Thoracic aorta (tissue), 2 donors: ENCODE results near the gene KCNIP4. TPM values are rescaled to one million over a fixed set of nuclear protein-coding genes. Genes with fewer than 3 reads are reported as not detected.

ENCODE experiments used
- ATAC-seq: fragments of 150-250 bp; one replicate; pipeline ENCODE4 v1.8.0; 2017; ENCODE audit warnings: low read depth; ENCODE audit not compliant: insufficient number of reproducible peaks, low FRiP score
- DNase-seq: peaks from one replicate; pipeline ENCODE4 v3.0.0-alpha.2; 2020; ENCODE audit warnings: low spot score
- H3K27ac ChIP-seq, 2 donors: fragments of 200-600 bp; sonication (generic); 1 replicate in 1 of 2; 2 replicates in 1 of 2; pipeline ENCODE4 v1.5.1; 2016; ENCODE audit warnings: mild to moderate bottlenecking in 2 of 2, moderate library complexity in 2 of 2
- H3K27me3 ChIP-seq: fragments of 200-600 bp; sonication (generic); replicated peaks from 2 replicates; pipeline ENCODE4 v1.6.0; 2016; ENCODE audit warnings: mild to moderate bottlenecking; ENCODE audit not compliant: insufficient read depth
- H3K36me3 ChIP-seq: fragments of 200-600 bp; sonication (generic); one replicate; pipeline ENCODE4 v1.5.1; 2016
- H3K4me1 ChIP-seq, 2 donors: fragments of 200-600 bp; sonication (generic); 1 replicate in 1 of 2; 2 replicates in 1 of 2; pipeline versions ENCODE4 v1.5.1 to v1.6.0; 2016; ENCODE audit warnings: low read depth in 2 of 2, mild to moderate bottlenecking in 1 of 2; ENCODE audit not compliant: control insufficient read depth in 1 of 2
- H3K4me3 ChIP-seq: fragments of 200-600 bp; sonication (generic); 2 replicates; pipeline ENCODE4 v1.5.1; 2016; ENCODE audit warnings: mild to moderate bottlenecking
- H3K9me3 ChIP-seq: fragments of 200-600 bp; sonication (generic); 2 replicates; pipeline ENCODE4 v1.5.1; 2016
- total RNA-seq, 2 donors: library from RNA; depleted of rRNA; stranded (reverse); fragments of >200 nt; gene quantifications; one replicate each; pipeline versions ENCODE4 v1.1.0 to v1.2.3, GENCODE V29; 2016
- TF ChIP-seq, protein P1 (sequence below): fragments of 200-600 bp; sonication (generic); IDR thresholded peaks from one replicate; pipeline ENCODE4 v1.5.1; 2019; ENCODE audit warnings: antibody characterized with exemption

KCNIP4 gene
- total RNA-seq, 2 donors from 2014 or later: not detected

DNA sequence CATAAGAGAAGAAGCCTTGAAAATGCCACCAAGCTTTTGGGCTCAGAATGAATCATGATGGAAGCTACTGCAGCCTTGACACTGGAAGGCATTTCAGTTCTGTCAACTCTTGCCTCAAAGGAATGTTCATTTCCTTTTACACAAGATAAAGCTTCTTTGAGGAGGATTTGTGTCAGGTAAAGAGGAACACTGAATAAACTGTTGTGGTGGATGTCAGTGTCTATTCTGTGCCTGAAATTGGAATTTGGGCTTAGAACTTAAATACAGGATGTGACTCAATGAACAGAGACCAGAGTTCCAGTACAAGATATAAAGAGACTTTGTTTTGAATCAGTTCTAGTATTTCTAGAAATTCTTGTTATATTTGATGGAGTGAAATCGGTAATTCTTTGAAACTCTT, 935.1 kb downstream of the KCNIP4 start:
- ATAC-seq (no peak), DNase-seq (no peak)
- no peaks in the 10 kb centered on the region for H3K36me3 ChIP-seq
- H3K27ac ChIP-seq: no peak overlapping the region
- no peaks in the 10 kb centered on the region for H3K27me3 ChIP-seq
- TF ChIP-seq, protein P1, sequence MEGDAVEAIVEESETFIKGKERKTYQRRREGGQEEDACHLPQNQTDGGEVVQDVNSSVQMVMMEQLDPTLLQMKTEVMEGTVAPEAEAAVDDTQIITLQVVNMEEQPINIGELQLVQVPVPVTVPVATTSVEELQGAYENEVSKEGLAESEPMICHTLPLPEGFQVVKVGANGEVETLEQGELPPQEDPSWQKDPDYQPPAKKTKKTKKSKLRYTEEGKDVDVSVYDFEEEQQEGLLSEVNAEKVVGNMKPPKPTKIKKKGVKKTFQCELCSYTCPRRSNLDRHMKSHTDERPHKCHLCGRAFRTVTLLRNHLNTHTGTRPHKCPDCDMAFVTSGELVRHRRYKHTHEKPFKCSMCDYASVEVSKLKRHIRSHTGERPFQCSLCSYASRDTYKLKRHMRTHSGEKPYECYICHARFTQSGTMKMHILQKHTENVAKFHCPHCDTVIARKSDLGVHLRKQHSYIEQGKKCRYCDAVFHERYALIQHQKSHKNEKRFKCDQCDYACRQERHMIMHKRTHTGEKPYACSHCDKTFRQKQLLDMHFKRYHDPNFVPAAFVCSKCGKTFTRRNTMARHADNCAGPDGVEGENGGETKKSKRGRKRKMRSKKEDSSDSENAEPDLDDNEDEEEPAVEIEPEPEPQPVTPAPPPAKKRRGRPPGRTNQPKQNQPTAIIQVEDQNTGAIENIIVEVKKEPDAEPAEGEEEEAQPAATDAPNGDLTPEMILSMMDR: no peak
- no peaks in the 10 kb centered on the region for H3K9me3 ChIP-seq
- no peak overlapping the region for H3K4me3 ChIP-seq
- no peaks in the 10 kb centered on the region for H3K4me1 ChIP-seq

DNA sequence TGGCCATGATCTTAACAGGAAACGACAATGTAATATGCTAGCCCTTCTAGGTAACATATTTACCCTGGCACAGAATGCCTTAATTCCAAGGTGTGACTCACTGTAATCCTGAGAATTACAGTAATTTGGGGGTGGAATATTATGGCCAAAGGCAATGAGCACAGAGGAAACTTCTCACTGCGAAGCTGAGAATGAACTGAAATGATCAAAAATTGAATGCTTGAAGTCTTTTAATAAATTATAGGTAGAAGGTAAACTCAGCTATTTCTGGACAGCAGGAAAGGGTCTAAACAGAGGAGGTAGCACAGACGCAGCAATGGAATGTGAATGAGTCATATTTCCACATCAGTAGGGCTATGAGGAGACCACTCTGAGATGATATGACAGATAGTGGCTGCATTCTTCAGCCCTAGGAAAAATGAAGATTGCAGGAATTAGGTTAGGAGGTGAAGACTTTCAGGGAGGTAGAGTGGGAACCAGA, 935.7 kb downstream of the KCNIP4 start:
- Histone ChIP-seq H3K27me3 (no peaks in the 10 kb centered on the region), H3K4me3 (no peak overlapping the region), H3K9me3 (no peaks in the 10 kb centered on the region), H3K4me1 (no peaks in the 10 kb centered on the region), H3K27ac (no peak overlapping the region), H3K36me3 (no peaks in the 10 kb centered on the region)
- DNase-seq (no peak), ATAC-seq (no peak)
- TF ChIP-seq, protein P1: no peak

DNA sequence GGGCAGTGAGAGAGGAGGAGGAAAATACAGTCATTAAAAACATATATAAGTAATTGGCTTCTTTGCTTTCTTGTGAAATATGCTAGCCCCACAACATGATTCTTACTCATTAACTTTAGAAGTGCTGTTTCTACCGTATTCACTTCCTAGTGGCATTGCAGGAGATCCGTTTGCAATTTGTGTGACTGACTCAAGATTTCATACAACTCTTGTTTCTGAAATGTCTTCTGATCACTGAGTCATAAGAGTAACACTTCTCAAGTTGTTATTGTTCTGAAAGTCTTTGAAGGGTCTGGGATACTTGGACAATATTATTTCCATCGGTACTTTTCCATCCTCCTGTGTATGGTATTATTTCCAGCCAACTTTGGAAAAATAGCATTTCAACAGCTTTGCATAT, 937.5 kb downstream of the KCNIP4 start:
- Histone ChIP-seq H3K9me3 (no peaks in the 10 kb centered on the region), H3K4me3 (no peak overlapping the region), H3K4me1 (no peaks in the 10 kb centered on the region), H3K27me3 (no peaks in the 10 kb centered on the region), H3K27ac (no peak overlapping the region), H3K36me3 (no peaks in the 10 kb centered on the region)
- DNase-seq (no peak), ATAC-seq (no peak)
- TF ChIP-seq, protein P1: no peak

DNA sequence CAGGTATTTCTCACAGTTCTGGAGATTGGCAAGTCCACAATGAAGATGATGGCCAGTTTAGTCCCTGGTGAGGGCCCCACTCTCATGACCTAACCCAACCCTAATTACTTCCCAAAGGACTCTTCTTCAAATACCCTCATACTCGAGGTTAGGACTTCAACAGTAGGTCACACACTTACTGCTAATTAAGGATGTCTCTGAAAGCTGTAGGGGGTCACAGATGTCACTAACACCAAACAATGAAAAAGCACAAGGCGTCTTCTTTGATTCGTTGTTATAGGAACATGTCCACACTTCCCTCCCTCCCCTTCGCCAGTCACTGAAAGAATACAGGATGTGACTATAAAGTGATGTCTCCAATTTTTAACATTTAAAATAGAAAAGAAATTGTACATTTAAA, 938.6 kb downstream of the KCNIP4 start:
- Histone ChIP-seq H3K4me3 (no peak overlapping the region), H3K9me3 (no peaks in the 10 kb centered on the region), H3K36me3 (no peaks in the 10 kb centered on the region), H3K4me1 (no peaks in the 10 kb centered on the region), H3K27me3 (no peaks in the 10 kb centered on the region), H3K27ac (no peak overlapping the region)
- ATAC-seq: no peak
- TF ChIP-seq, protein P1: no peak
- DNase-seq: no peak

DNA sequence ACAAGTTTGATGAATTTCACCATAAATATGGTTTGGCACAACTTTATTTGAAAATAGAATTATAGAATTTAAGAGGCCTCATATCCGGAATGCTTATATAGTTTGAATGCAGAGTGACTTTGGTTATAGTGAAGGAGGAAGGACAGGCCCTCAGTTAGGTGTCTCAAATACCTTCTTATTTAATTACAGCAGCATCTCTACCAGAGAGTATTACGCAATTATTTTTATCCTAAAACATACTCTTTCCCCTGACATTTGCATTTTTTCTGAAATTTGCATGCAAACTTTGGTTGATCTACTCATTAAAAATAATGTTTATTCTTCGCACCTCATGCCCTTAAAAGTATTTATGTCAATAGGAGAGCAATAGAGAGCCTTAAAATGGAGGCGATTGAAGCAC, 942.9 kb downstream of the KCNIP4 start:
- Histone ChIP-seq H3K36me3 (no peaks in the 10 kb centered on the region), H3K4me3 (no peak overlapping the region), H3K27ac (no peak overlapping the region), H3K27me3 (no peaks in the 10 kb centered on the region), H3K4me1 (no peaks in the 10 kb centered on the region), H3K9me3 (no peaks in the 10 kb centered on the region)
- DNase-seq (no peak), ATAC-seq (no peak)
- TF ChIP-seq, protein P1: no peak
